CD4-positive, alpha-beta T cell treated with Interleukin-6 at 100 ng/mL for 8 hours (primary cell): ENCODE measurements around the gene KCNAB1.
"Not testable (repeated sequence)": the region's sequence is repeated elsewhere in the genome, so short reads cannot be mapped to it uniquely, and the experiment has no call there.

Source experiments
- DNase-seq: peaks from one replicate; pipeline ENCODE4 v3.0.0-alpha.2; 2020; ENCODE audit warnings: mixed read lengths, low spot score

The KCNAB1 gene

DNA sequence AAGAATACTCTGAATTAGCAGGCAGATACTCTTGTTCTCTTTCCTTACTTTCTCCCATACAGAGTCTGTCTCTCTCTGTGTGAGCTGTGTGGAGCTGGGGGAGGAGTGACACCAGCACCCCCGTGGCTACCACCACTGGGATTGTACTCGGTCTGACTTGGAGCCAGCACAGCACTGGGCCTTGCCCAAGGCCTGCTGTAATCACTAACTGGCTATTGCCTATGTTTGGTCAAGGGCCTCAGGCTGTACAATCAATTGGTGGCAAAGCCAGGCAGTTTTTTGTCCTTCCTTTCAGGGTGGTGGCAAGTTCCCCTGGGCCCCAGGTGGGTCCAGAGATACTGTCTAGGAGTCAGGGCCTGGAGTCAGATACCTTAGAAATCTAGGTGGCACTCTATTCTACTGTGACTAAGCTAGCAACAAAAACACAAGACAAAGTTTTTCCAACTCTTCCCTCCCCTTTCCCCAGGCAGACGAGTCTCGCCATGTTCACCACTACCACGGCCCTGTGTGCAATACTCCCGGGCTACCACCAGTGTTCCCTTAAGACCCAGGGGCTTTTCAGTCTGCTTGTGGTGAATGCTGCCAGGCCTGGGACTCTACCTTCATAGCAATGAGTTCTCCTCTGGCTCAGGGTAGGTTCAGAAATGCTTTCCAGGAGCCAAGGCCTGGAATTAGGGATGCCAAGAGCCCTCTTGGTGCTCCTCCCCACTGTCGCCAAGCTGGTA is 151.8 kb downstream of the KCNAB1 start:
- no peak for DNase-seq

- DNase-seq: no peak
Measured at GRCh38 chr3:156273111-156273694, 152.8 kb downstream of the KCNAB1 start.

DNA sequence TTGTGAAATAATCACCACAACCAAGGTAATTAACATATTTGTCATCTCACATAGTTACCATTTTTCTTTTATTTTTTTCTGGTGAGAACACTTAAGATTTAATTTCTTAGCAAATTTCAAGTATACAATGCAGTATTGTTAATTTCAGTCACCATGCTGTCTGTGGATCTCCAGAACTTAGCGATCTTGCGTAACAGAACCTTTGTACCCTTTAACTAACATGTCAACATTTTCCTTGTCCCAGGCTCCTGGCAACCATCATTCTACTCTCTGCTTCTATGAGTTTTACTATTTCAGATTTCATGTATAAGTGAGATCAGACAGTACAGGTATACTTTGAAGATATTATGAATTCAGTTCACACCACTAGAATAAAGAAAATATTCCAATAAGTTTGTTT is 154.4 kb downstream of the KCNAB1 start:
- DNase-seq: no peak

GRCh38 chr3:156284637-156285036 is 164.3 kb downstream of the KCNAB1 start:
- not testable (repeated sequence) for DNase-seq

GRCh38 chr3:156285626-156286025 is 165.2 kb downstream of the KCNAB1 start:
- no peak for DNase-seq

- no peak for DNase-seq
Measured at GRCh38 chr3:156290924-156291271, 170.5 kb downstream of the KCNAB1 start.

DNA sequence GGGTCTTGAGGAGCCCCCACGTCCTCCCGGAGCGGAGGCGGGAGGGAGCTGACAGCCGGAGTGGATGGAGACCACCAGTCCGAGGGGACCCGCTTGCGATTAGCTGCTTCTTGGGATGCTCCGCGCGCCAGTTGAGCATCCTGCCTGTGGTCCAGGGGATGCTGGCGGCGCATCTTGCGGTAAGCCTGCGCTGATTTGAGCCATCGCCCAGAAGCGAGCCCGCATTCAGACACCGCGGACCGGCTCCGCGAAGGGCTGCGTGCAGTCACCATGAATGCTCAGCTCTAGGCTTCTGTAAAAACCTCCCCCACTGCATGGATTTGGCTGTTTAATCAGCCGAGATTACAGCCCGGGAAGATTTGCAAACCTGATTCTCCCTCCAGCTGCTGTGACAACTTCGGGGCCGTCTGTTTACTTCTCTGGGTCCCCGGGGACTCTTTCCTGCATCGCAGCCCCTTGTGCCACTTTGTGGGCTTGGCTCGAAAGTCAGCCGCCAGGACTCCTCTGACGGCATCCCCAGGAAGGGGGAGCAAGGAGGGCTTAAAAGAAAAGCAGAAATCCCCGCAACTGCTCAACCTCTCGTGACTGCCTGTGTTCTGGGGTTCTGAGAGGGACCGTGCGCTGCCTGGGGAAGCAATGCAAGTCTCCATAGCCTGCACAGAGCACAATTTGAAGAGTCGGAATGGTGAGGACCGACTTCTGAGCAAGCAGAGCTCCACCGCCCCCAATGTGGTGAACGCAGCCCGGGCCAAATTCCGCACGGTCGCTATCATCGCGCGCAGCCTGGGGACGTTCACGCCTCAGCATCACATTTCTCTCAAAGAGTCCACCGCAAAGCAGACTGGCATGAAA is 171.1 kb downstream of the KCNAB1 start:
- no peak for DNase-seq

- no peak for DNase-seq
Measured at GRCh38 chr3:156293566-156293965, 173.2 kb downstream of the KCNAB1 start.

DNA sequence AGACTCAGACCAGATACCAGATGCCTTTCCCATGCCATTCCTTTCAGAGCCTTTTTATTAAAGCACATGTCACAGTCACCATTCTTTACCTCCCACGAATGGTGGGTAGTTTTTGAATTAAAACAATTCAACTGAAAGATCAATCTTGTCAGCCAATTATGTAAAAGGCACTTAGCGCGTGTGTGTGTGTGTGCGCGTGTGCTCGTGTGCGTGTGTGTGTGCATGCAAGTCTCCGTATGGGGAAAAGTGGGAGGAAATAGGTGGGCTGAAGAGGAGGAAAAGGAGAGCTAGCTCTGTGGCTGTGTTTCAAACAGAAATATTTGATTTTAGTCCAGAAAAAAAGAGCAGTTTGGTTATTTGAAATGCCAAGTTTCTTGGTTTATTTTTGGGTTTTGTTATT is 177.2 kb downstream of the KCNAB1 start:
- DNase-seq: no peak

GRCh38 chr3:156298014-156298413 is 177.6 kb downstream of the KCNAB1 start:
- no peak for DNase-seq

DNA sequence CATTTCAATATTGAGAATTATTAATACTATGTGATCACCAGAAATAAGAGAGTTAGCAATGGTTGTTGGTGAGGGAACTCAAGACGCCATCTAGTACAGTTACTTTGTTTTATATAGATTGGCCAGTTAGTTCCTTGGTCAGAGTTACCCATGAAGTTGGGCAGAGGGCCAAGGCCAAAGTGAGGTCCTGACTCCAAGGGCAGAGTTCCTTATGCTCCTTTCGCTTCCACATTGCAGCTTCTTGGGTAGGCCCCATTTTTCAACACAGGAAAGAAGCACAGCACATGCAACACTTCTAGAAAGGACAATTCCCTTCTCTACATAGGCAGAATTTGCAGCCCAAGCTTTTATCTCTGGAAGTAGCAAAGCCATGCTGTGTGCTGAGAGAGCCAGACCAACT is 178.6 kb downstream of the KCNAB1 start:
- DNase-seq: no peak

DNA sequence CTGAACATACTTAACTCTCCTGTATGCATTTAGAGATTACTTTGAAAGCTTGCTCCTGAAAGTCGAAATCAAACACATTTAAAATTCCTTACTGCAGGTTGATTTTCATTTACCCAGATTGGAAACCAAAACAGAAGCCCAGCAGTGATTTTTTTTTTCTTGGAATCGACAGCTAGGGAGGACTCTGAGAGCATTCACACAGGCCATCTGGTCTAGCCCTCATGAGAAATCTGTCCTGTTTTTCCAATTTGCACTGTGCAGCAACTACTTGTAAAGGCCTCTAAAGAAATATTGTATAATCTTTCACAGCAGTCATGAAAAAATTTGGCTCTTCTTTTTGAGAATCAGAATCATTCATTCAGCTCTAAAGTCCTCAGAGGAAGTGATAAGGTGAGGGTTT is 179.2 kb downstream of the KCNAB1 start:
- no peak for DNase-seq

DNA sequence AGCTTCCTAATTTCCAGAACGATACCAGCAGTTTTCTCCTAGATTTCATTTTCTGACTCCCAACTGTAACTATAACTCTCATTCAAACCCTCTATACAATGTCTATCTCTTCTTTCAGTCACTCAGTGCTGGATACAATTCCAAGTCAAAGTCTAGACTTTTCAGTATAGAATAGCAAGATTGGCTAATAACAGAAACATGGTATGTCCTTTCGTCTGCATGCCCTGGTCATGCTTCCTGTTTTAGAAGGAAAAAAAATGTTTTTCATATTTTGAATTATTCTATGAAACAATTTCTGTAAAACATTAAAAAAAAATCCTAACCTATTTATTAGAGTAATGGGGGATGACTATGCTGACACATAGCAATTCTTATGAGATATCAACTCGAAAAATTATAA is 180.0 kb downstream of the KCNAB1 start:
- no peak for DNase-seq

- no peak for DNase-seq
Measured at GRCh38 chr3:156300929-156301840, 180.8 kb downstream of the KCNAB1 start.

GRCh38 chr3:156303001-156303707 is 182.8 kb downstream of the KCNAB1 start:
- DNase-seq: no peak

- DNase-seq: no peak
Measured at GRCh38 chr3:156304406-156304805, 184.0 kb downstream of the KCNAB1 start.

DNA sequence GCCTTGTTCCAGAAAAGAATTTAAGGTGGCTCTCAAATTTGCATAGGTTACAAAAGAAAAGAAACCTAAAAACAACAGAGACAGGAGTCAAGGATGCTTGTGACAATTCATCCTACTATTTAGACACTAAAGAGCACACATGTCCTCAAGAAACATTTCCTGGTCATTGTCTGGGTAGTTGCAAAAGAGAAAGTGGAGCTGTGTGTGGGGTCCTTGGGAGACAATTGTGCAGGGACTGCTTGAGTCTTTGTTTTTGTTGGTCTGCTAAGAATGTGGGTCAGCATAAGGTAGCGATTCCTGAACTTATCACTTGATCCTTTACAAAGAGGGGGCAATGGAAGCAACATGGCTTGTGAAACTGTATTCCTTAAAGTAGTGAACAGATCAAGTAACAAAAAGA is 185.3 kb downstream of the KCNAB1 start:
- DNase-seq: no peak

GRCh38 chr3:156307704-156308103 is 187.3 kb downstream of the KCNAB1 start:
- DNase-seq: no peak

GRCh38 chr3:156311431-156311830 is 191.1 kb downstream of the KCNAB1 start:
- DNase-seq: no peak

- no peak for DNase-seq
Measured at GRCh38 chr3:156311930-156312329, 191.6 kb downstream of the KCNAB1 start.

DNA sequence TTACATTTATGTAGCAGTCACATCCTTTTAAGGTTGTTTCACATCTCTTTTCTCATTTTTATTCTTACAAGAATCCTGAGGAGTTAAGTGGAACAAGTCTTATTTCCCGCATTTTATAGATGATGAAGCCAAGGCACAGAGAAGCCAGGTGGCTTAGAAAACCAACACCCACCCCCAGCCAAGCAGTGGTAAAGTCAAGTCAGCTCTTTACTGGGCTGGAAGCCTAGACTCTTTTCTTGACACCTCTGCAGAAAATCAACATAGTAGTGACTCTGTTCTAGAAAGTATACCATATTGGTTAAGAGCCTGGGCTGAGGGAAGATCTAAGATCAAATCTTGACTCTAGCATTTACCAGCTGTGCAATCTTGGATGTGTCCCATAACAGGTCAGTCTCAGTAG is 195.7 kb downstream of the KCNAB1 start:
- no peak for DNase-seq
